Retinal pigment epithelial cell (primary cell): Measurements from ENCODE around the gene PLEKHM1.
"Not testable (repeated sequence)": the region's sequence is repeated elsewhere in the genome, so short reads cannot be mapped to it uniquely, and the experiment has no call there.

Experiments
- DNase-seq: peaks from one replicate; pipeline ENCODE4 v3.0.0-alpha.2; 2010; ENCODE audit warnings: low read depth
- H3K4me3 ChIP-seq: 2 replicates; pipeline ENCODE4 v1.5.1; 2011; ENCODE audit warnings: mild to moderate bottlenecking, low read length, control low read depth, moderate library complexity
- CTCF ChIP-seq: conservative IDR thresholded peaks from 2 replicates; pipeline ENCODE4 v1.5.1; 2011; ENCODE audit warnings: low read depth, low read length, control low read depth, inconsistent platforms

PLEKHM1 gene

GRCh38 chr17:45472249-45472648 lies 18.3 kb downstream of the PLEKHM1 start:
- not testable (repeated sequence) for DNase-seq, H3K4me3 ChIP-seq

GRCh38 chr17:45469204-45469563 lies 21.3 kb downstream of the PLEKHM1 start:
- DNase-seq = not testable (repeated sequence)

GRCh38 chr17:45468293-45469203 lies 22.0 kb downstream of the PLEKHM1 start:
- not testable (repeated sequence) for H3K4me3 ChIP-seq, DNase-seq

More at GRCh38 chr17:45469204-45469563, 21.3 kb downstream of the PLEKHM1 start:
- not testable (repeated sequence) for H3K4me3 ChIP-seq

- H3K4me3 ChIP-seq, DNase-seq: not testable (repeated sequence)
These were observed 28.8 kb downstream of the PLEKHM1 start for GRCh38 chr17:45461524-45462327.

- not testable (repeated sequence) for H3K4me3 ChIP-seq, DNase-seq
These were observed 30.1 kb downstream of the PLEKHM1 start for GRCh38 chr17:45460422-45460821.

- H3K4me3 ChIP-seq, DNase-seq: not testable (repeated sequence)
These were observed 36.2 kb downstream of the PLEKHM1 start for GRCh38 chr17:45454341-45454740.

- H3K4me3 ChIP-seq, DNase-seq: not testable (repeated sequence)
These were observed 36.8 kb downstream of the PLEKHM1 start for GRCh38 chr17:45453731-45454130.

- not testable (repeated sequence) for H3K4me3 ChIP-seq, DNase-seq
These were observed 37.3 kb downstream of the PLEKHM1 start for GRCh38 chr17:45453225-45453534.

- not testable (repeated sequence) for DNase-seq, H3K4me3 ChIP-seq
These were observed 37.9 kb downstream of the PLEKHM1 start for GRCh38 chr17:45452329-45453224.

GRCh38 chr17:45451660-45452059 lies 38.9 kb downstream of the PLEKHM1 start:
- H3K4me3 ChIP-seq, DNase-seq: not testable (repeated sequence)

- peak; percentile 21 for TF ChIP-seq CTCF
- H3K4me3 ChIP-seq = no peak overlapping the region
- no peak for DNase-seq
These were observed 39.4 kb downstream of the PLEKHM1 start for GRCh38 chr17:45451131-45451530.

- H3K4me3 ChIP-seq, DNase-seq: not testable (repeated sequence)
These were observed 40.7 kb downstream of the PLEKHM1 start for GRCh38 chr17:45449708-45450329.

GRCh38 chr17:45449260-45449659 lies 41.3 kb downstream of the PLEKHM1 start:
- not testable (repeated sequence) for H3K4me3 ChIP-seq, DNase-seq

GRCh38 chr17:45448483-45448882 lies 42.0 kb downstream of the PLEKHM1 start:
- DNase-seq, H3K4me3 ChIP-seq: not testable (repeated sequence)

- DNase-seq = not testable (repeated sequence)
These were observed 42.5 kb downstream of the PLEKHM1 start for GRCh38 chr17:45448066-45448465.

GRCh38 chr17:45447650-45448049 lies 42.9 kb downstream of the PLEKHM1 start:
- not testable (repeated sequence) for H3K4me3 ChIP-seq, DNase-seq

More at GRCh38 chr17:45448066-45448465, 42.5 kb downstream of the PLEKHM1 start:
- H3K4me3 ChIP-seq = not testable (repeated sequence)

GRCh38 chr17:45446872-45447625 lies 43.5 kb downstream of the PLEKHM1 start:
- DNase-seq = peak; percentile 18
- H3K4me3 ChIP-seq = not testable (repeated sequence)
